KMS-11 (cell line): ENCODE results near the gene CAMK4.

Experiments
- H2AFZ ChIP-seq: fragments of 200-600 bp; sonication (generic); 2 replicates; pipeline ENCODE4 v1.6.1; 2016; ENCODE audit warnings: antibody characterized with exemption, mixed run types, low read depth
- H3K27ac ChIP-seq: fragments of 200-600 bp; sonication (generic); 2 replicates; pipeline ENCODE4 v1.6.1; 2016; ENCODE audit warnings: mild to moderate bottlenecking, mixed run types
- H3K27me3 ChIP-seq: fragments of 200-600 bp; sonication (generic); 2 replicates; pipeline ENCODE4 v1.6.1; 2017; ENCODE audit warnings: mild to moderate bottlenecking, low read depth, mixed run types, moderate library complexity; ENCODE audit not compliant: insufficient read depth
- H3K36me3 ChIP-seq: fragments of 200-600 bp; sonication (generic); 2 replicates; pipeline ENCODE4 v1.6.1; 2017; ENCODE audit warnings: mild to moderate bottlenecking, mixed run types; ENCODE audit not compliant: insufficient read depth
- H3K4me1 ChIP-seq: fragments of 200-600 bp; sonication (generic); 2 replicates; pipeline ENCODE4 v1.6.1; 2016; ENCODE audit warnings: mild to moderate bottlenecking, low read depth, mixed run types; ENCODE audit not compliant: poor library complexity, severe bottlenecking
- H3K4me2 ChIP-seq: fragments of 200-600 bp; sonication (generic); 2 replicates; pipeline ENCODE4 v1.7.0; 2016; ENCODE audit warnings: mild to moderate bottlenecking, mixed run types
- H3K4me3 ChIP-seq: fragments of 200-600 bp; sonication (generic); IDR thresholded peaks from 2 replicates; pipeline ENCODE4 v1.6.1; 2017; ENCODE audit warnings: low read depth, low read length, mixed read lengths; ENCODE audit not compliant: insufficient read depth
- H3K79me2 ChIP-seq: fragments of 200-600 bp; sonication (generic); 2 replicates; pipeline ENCODE4 v1.6.1; 2016; ENCODE audit warnings: low read depth, mixed run types; ENCODE audit not compliant: insufficient read depth
- H3K9ac ChIP-seq: fragments of 200-600 bp; sonication (generic); 2 replicates; pipeline ENCODE4 v1.6.1; 2016; ENCODE audit warnings: mild to moderate bottlenecking, mixed run types
- H4K20me1 ChIP-seq: fragments of 200-600 bp; sonication (generic); 2 replicates; pipeline ENCODE4 v1.6.1; 2016; ENCODE audit warnings: mild to moderate bottlenecking, mixed run types; ENCODE audit not compliant: insufficient read depth
- TF ChIP-seq, protein P1 (sequence below): fragments of 200-600 bp; sonication (generic); conservative IDR thresholded peaks from 2 replicates; pipeline ENCODE4 v1.6.1; 2017; ENCODE audit warnings: low read depth, mild to moderate bottlenecking, antibody characterized with exemption, low read length, moderate library complexity, mixed read lengths

CAMK4 gene

GRCh38 chr5:111379391-111379816, 155.2 kb downstream of the CAMK4 start:
- Histone ChIP-seq H3K27ac (no peak overlapping the region), H3K27me3 (no peaks in the 10 kb centered on the region), H2AFZ (no peak overlapping the region), H4K20me1 (no peaks in the 10 kb centered on the region), H3K4me1 (no peaks in the 10 kb centered on the region), H3K79me2 (no peaks in the 10 kb centered on the region), H3K4me2 (no peak overlapping the region), H3K9ac (no peak overlapping the region), H3K4me3 (no peak overlapping the region), H3K36me3 (no peaks in the 10 kb centered on the region)
- TF ChIP-seq, protein P1, sequence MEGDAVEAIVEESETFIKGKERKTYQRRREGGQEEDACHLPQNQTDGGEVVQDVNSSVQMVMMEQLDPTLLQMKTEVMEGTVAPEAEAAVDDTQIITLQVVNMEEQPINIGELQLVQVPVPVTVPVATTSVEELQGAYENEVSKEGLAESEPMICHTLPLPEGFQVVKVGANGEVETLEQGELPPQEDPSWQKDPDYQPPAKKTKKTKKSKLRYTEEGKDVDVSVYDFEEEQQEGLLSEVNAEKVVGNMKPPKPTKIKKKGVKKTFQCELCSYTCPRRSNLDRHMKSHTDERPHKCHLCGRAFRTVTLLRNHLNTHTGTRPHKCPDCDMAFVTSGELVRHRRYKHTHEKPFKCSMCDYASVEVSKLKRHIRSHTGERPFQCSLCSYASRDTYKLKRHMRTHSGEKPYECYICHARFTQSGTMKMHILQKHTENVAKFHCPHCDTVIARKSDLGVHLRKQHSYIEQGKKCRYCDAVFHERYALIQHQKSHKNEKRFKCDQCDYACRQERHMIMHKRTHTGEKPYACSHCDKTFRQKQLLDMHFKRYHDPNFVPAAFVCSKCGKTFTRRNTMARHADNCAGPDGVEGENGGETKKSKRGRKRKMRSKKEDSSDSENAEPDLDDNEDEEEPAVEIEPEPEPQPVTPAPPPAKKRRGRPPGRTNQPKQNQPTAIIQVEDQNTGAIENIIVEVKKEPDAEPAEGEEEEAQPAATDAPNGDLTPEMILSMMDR, result no peak

DNA sequence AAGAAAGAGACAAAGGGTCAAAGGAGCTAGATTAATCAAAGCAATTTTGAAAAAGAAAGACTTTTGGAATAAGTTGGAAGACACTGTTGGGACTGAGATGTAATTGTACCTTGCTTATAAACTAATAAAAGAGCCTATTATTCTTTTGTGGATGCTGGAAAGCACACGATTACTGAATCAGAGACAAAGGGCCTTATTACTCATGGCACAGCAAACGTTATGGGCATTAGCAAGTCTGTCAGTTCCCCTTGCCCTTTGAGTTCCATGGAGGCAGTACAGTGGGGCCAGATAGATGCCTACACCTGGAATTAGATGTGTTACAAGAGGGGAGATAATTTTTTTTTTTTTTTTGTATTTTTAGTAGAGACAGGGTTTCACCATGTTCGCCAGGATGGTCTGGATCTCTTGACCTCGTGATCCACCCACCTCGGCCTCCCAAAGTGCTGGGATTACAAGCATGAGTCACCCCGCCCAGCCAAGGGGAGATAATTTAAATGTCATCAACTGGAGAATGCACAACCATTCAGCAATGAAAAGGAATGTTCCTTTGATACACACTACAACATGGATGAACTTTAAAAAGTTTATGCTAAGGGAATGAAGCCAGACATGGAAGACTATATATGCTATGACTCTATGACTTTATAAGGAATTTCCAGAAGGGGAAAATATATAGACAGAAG, 159.2 kb downstream of the CAMK4 start:
- H3K79me2 ChIP-seq, result no peaks in the 10 kb centered on the region
- no peak overlapping the region for H3K4me2 ChIP-seq
- H4K20me1 ChIP-seq, result no peaks in the 10 kb centered on the region
- no peak overlapping the region for H3K9ac ChIP-seq
- H3K4me3 ChIP-seq, result no peak overlapping the region
- H3K27me3 ChIP-seq, result no peaks in the 10 kb centered on the region
- H3K27ac ChIP-seq, result no peak overlapping the region
- no peak overlapping the region for H2AFZ ChIP-seq
- TF ChIP-seq, protein P1, result no peak
- no peaks in the 10 kb centered on the region for H3K4me1 ChIP-seq
- H3K36me3 ChIP-seq, result no peaks in the 10 kb centered on the region

DNA sequence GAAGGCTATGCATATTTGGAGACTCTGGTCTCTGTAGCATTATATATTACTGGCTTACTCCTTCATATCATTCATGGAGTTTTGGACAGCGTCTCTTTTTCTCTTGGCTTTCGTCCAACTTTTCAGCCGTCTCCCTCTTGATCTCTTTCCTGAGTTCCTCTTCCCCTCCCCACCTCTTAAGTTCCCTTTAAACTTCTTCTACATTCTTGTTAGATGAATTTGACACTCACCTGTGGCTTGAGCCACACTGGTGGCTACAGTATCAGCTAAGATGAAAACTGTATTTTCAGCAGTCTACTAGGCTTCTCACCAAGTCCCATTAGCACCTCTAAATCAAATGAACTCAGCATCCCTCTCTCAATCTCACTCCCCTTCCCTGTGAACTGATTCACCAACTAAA, 160.0 kb downstream of the CAMK4 start:
- Histone ChIP-seq H3K4me1 (no peaks in the 10 kb centered on the region), H3K27me3 (no peaks in the 10 kb centered on the region), H3K79me2 (no peaks in the 10 kb centered on the region), H3K4me2 (no peak overlapping the region), H3K9ac (no peak overlapping the region), H4K20me1 (no peaks in the 10 kb centered on the region), H2AFZ (no peak overlapping the region), H3K4me3 (no peak overlapping the region), H3K27ac (no peak overlapping the region), H3K36me3 (no peaks in the 10 kb centered on the region)
- TF ChIP-seq, protein P1, result no peak

DNA sequence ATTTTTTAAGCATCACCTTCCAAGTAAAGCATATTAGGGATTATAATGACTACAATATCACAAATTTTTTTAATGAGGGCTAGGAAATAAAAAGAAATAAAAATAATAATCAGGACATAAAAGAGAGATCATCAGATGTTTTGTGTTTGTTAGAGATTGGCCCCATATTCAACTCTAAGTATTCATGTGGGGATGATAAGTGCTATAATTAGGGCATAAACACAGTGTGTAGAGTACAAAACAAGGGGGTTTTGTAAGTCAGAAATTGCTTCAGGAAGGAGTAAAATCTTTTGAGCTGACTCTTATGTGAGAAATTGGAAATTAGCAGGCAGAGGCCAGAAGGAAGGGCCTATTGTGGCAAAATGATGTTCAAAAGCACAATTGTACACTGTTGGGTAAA, 160.9 kb downstream of the CAMK4 start:
- H4K20me1 ChIP-seq, result no peaks in the 10 kb centered on the region
- H3K27ac ChIP-seq, result no peak overlapping the region
- no peak overlapping the region for H3K9ac ChIP-seq
- H3K4me1 ChIP-seq, result no peaks in the 10 kb centered on the region
- no peaks in the 10 kb centered on the region for H3K27me3 ChIP-seq
- no peaks in the 10 kb centered on the region for H3K79me2 ChIP-seq
- no peak overlapping the region for H3K4me3 ChIP-seq
- H2AFZ ChIP-seq, result no peak overlapping the region
- H3K4me2 ChIP-seq, result no peak overlapping the region
- TF ChIP-seq, protein P1, result no peak
- no peaks in the 10 kb centered on the region for H3K36me3 ChIP-seq
